ENCODE data around the gene TRAF3. TPM values are rescaled to one million over a fixed set of nuclear protein-coding genes. Genes with fewer than 3 reads are reported as not detected.

Gene TRAF3
- total RNA-seq, 1 experiment from 2014 or later = 37.6 TPM

DNA sequence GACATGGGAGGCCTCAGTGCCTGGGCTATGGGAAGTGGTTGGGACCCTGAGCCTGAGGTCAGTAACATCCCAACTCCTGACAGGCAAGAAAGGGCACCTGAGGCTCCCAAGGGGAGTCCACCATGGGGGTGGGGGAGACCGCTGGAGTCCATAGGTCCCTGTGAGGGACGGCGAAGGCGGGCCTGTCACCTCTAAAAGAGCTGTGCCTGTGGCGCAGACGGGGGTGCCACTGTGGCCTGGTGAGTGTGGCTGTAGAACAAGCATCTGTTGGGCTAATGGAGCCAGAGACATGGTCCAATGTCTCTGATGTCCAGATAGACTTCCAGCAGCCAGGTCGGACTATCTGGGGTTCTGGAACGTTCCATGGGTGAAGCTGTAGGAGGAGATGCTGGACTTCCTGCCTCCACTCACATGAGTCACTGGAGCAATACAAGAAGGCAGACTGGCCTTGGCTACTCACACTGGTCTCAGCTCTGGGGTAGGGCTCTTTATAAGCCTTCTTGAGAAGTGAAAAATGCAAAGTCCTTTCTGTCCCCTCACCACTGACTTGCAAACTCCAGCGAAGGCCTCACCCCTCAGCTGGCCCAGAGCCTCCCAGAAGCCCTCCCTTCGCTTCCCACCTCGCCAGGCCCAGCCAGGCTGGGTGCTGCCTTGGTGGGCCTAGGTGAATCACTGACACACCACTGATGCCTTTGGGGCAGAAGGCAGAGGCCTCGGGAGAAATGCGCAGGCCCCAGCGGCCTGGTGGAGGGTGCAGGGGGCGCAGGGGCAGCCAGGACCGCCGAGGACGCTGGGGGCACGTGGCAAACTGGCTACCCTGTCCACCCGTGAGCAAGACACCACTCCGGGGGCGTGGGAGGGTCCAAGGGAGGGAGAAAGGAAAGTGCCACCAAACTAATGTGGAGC is 1.1 kb upstream of the TRAF3 start:
- ChIA-PET POLR2A (no interaction called here), CTCF (no interaction called here)
- intact Hi-C loops (cut with micrococcal nuclease; ENCODE audit: unreplicated experiment) = no loop called here
- Histone ChIP-seq H3K36me3 (ENCODE audit: control insufficient read depth, insufficient read depth, low read length) (no peaks in the 10 kb centered on the region; the same call in 1 of the 2 replicates), H3K27ac (ENCODE audit: low read length) (peak overlapping the region; percentile 73), H3K9me3 (ENCODE audit: control insufficient read depth, insufficient read depth, low read depth, low read length) (no peaks in the 10 kb centered on the region), H3K27me3 (ENCODE audit: control insufficient read depth, insufficient read depth, low read length) (no peaks in the 10 kb centered on the region), H3K4me3 (ENCODE audit: low read depth in 2 of 2, low read length in 2 of 2) (no peak overlapping the region), H3K4me1 (ENCODE audit: control insufficient read depth, insufficient read depth, low read length) (peaks cover 15% of the 10 kb centered on the region)
- no peak for TF ChIP-seq SIN3A (IDR thresholded peaks at IDR 0.05; ENCODE audit: borderline replicate concordance, insufficient read depth, low read depth, low read length)
- TF ChIP-seq, protein P1, sequence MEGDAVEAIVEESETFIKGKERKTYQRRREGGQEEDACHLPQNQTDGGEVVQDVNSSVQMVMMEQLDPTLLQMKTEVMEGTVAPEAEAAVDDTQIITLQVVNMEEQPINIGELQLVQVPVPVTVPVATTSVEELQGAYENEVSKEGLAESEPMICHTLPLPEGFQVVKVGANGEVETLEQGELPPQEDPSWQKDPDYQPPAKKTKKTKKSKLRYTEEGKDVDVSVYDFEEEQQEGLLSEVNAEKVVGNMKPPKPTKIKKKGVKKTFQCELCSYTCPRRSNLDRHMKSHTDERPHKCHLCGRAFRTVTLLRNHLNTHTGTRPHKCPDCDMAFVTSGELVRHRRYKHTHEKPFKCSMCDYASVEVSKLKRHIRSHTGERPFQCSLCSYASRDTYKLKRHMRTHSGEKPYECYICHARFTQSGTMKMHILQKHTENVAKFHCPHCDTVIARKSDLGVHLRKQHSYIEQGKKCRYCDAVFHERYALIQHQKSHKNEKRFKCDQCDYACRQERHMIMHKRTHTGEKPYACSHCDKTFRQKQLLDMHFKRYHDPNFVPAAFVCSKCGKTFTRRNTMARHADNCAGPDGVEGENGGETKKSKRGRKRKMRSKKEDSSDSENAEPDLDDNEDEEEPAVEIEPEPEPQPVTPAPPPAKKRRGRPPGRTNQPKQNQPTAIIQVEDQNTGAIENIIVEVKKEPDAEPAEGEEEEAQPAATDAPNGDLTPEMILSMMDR (IDR thresholded peaks at IDR 0.05) = no peak
- TF ChIP-seq TCF7L2 (IDR thresholded peaks at IDR 0.05; ENCODE audit: low read depth, low read length) = no peak
- TF ChIP-seq, protein P2, sequence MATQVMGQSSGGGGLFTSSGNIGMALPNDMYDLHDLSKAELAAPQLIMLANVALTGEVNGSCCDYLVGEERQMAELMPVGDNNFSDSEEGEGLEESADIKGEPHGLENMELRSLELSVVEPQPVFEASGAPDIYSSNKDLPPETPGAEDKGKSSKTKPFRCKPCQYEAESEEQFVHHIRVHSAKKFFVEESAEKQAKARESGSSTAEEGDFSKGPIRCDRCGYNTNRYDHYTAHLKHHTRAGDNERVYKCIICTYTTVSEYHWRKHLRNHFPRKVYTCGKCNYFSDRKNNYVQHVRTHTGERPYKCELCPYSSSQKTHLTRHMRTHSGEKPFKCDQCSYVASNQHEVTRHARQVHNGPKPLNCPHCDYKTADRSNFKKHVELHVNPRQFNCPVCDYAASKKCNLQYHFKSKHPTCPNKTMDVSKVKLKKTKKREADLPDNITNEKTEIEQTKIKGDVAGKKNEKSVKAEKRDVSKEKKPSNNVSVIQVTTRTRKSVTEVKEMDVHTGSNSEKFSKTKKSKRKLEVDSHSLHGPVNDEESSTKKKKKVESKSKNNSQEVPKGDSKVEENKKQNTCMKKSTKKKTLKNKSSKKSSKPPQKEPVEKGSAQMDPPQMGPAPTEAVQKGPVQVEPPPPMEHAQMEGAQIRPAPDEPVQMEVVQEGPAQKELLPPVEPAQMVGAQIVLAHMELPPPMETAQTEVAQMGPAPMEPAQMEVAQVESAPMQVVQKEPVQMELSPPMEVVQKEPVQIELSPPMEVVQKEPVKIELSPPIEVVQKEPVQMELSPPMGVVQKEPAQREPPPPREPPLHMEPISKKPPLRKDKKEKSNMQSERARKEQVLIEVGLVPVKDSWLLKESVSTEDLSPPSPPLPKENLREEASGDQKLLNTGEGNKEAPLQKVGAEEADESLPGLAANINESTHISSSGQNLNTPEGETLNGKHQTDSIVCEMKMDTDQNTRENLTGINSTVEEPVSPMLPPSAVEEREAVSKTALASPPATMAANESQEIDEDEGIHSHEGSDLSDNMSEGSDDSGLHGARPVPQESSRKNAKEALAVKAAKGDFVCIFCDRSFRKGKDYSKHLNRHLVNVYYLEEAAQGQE (IDR thresholded peaks at IDR 0.05; ENCODE audit: insufficient read depth in 1 of 2, low read depth in 2 of 2, low read length in 1 of 2) = no peak
- TF ChIP-seq POLR2AphosphoS5 (IDR thresholded peaks at IDR 0.05; ENCODE audit: low read depth, low read length) = no peak
- peak; percentile 40 for ATAC-seq
- no peak for DNase-seq (ENCODE audit: low read depth, low spot score)
- in situ Hi-C loops (cut with HindIII; ENCODE audit: low pct_unique_long_range_greater_than_20kb, low sequenced_read_pairs) = no loop called here
- BruUV-seq (replicated peaks) = no TSS peak

DNA sequence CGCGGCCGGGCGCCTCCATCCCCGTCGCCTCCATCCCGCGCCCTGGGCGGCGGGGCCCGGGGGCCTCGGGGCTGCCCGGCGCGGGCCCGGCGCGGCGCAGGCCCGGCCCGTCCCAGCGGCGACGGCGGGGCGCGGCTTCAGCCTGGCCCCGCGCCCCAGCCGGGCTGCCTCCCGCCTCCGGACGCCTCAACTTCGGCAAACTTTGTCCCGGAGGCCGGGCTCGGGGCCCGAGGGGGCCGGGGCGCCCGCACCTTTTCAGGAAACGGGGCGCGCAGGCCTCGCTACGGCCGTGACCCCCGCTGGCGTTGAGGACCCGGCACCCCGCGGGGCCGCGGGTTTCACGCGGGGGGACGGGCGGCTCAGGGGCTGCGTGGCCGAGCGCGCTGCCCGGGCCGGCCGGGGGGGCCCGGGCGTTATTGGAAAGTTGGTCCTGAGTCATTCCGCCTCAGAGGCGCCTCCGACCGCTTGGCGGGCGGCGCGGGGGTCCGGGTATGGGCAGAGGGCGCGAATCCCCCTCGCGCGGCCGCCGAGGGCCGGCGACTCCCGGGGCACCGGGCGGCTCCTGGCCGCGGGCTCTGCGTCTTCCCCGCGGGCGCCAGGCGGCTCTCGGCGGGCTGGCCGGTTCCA is 575 bp downstream of the TRAF3 start:
- intact Hi-C loops (cut with micrococcal nuclease; ENCODE audit: unreplicated experiment) = no loop called here

More for the DNA sequence above, 575 bp downstream of the TRAF3 start:
- Histone ChIP-seq H3K36me3 (ENCODE audit: control insufficient read depth, insufficient read depth, low read length) (no peaks in the 10 kb centered on the region; the same call in 1 of the 2 replicates), H3K27me3 (ENCODE audit: control insufficient read depth, insufficient read depth, low read length) (no peaks in the 10 kb centered on the region), H3K9me3 (ENCODE audit: control insufficient read depth, insufficient read depth, low read depth, low read length) (no peaks in the 10 kb centered on the region), H3K27ac (ENCODE audit: low read length) (peak overlapping the region; percentile 86), H3K4me3 (ENCODE audit: low read depth in 2 of 2, low read length in 2 of 2) (peak overlapping the region; percentile 74 to 86), H3K4me1 (ENCODE audit: control insufficient read depth, insufficient read depth, low read length) (peaks cover 15% of the 10 kb centered on the region)
- in situ Hi-C loops (cut with HindIII; ENCODE audit: low pct_unique_long_range_greater_than_20kb, low sequenced_read_pairs) = no loop called here
- CTCF ChIA-PET = no interaction called here
- ATAC-seq = peak; percentile 58
- DNase-seq (ENCODE audit: low read depth, low spot score) = no peak
- POLR2A ChIA-PET = no interaction called here
- no TSS peak for BruUV-seq (replicated peaks)
- TF ChIP-seq, protein P1 (IDR thresholded peaks at IDR 0.05) = no peak
- TF ChIP-seq, protein P2 (IDR thresholded peaks at IDR 0.05; ENCODE audit: insufficient read depth in 1 of 2, low read depth in 2 of 2, low read length in 1 of 2) = no peak
- no peak for TF ChIP-seq SIN3A (IDR thresholded peaks at IDR 0.05; ENCODE audit: borderline replicate concordance, insufficient read depth, low read depth, low read length)
- TF ChIP-seq POLR2AphosphoS5 (IDR thresholded peaks at IDR 0.05; ENCODE audit: low read depth, low read length) = no peak
- no peak for TF ChIP-seq TCF7L2 (IDR thresholded peaks at IDR 0.05; ENCODE audit: low read depth, low read length)

All from Panc1 (cell line).